T47D (cell line): ENCODE measurements around the gene MEGF10.

Source experiments
- DNase-seq, 2 experiments: peaks; one replicate each; pipeline versions ENCODE4 v3.0.0 to v3.0.0-alpha.2; 2011 to 2012; ENCODE audit warnings: low read depth in 1 of 2, low spot score in 1 of 2
- JUND ChIP-seq: IDR thresholded peaks from 2 replicates; pipeline ENCODE4 v1.6.1; 2012; ENCODE audit warnings: low read depth
- in situ Hi-C: cut with HindIII; loops from 2 replicates; pipeline ENCODE4 v1.10.0; 2016; ENCODE audit warnings: low sequenced_read_pairs, low pct_unique_long_range_greater_than_20kb

MEGF10 gene

DNA sequence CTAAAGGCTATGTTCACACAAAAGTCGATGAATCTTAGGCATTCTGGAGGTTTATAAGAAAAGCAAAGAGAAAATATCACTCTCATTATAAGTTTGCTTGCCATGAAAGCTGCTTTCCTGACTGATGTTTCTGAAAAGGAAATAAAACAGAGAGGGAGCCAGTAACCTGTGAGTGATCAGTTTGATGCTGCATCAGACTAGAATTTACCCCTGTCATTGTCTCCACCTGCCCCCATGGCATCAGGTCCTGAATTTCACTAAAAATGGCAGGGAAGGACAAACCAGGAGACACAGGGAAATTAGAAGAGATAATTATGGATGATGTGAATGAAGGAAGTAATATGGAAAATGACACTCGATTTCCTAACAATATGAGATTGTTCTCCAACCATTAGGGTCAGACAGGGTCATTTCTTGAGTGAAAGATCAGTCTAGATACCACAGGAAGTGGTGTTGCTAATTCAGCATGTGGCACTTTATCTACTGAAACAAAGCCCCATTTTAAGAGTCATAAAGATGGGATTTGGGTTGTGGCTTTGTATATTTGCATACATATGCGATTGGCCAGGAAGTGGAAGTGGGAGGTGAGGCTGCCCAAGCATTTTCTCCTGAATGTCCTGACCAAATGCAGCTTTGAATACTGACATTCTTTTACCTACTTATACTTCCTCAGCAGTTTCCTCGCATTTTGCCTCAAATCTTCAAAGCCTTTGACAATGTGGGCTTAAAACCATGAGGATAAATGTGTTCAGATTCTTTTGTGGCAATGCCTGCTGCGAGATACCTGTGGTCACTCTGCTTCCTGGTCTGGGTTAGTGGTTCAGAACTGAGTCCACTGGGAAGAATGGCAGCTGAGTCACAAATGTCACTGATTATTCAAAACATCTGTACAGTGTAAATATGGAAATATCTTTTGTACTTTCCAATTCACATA lies 29.7 kb downstream of the MEGF10 start:
- in situ Hi-C loops = no loop called here
- no peak for TF ChIP-seq JUND
- no peak for DNase-seq

DNA sequence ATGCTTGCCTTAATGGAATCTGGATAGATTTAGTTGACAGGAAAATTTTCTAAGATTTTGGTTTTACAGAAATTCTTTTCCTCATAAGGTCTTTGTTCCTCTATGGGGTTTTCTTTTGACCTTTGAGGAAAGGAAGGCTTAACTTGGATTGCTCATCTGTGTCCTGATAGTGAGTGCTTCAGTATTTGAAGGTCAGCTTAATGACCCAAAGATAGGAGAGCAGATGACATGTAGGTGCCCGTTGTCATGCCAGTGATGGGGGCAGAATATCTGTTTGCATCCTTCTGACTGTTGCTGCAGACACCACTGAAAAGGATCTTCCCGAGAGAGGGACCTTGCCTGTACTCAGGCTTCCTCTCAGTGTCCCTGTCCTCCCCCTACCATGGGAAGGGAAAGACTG lies 30.9 kb downstream of the MEGF10 start:
- DNase-seq = no peak
- no peak for TF ChIP-seq JUND
- in situ Hi-C loops = no loop called here

DNA sequence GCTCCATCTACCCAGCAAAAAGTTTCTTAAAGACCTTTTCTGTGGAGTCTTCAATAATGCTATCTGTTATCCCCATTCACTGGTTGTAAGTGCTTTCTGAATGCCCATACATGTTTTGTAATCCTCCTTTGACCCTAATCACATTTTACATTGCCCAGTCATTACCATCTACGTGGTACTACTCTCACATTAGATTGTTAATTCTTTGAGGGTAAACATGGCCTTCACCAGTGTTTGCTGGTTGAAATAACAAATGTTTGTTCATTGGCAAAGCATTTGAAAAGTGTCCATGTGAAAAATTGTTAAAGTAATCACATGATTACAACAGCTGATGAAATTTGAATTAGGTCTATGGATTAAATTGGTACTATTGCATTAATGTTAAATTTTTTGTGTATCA lies 31.8 kb downstream of the MEGF10 start:
- TF ChIP-seq JUND = no peak
- no peak for DNase-seq
- in situ Hi-C loops = no loop called here

DNA sequence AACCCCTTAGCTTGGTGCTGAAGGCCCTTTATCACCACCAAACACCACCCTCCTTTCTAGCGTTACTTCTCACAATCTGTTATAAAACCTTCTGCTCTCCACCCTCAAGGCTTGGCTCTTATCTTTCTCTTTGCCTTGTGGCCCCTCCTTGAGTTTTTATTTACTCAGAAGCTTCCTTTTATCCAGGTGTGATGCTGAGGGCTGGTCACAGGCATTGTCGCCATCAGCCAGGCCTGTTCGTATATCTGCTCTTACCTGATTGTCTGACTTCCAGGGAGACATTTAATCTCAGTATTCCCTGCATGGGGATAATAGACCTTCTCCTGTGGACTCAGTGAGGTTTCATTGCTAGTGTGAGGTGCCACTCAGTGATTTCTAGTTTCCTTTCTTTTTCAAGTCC lies 34.2 kb downstream of the MEGF10 start:
- TF ChIP-seq JUND = no peak
- DNase-seq = no peak
- in situ Hi-C loops = no loop called here

DNA sequence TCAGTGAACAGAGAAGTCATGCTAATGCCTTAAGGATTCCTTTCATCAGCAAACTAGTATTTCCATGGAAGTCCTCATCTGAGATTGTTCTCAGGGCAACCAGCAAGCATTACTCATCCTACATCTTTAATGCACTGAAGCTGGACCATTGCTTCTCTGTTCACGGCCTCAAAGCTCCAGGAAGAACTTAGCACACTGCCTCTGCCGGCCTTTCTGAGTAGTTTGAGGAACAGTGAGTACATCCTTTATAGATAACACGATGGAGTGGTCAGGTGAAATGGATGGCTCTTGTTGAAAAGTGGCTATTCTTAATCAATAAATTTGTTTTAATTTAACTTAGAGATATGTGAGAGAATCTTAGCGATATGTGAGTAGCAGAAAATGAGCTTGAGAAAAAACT lies 35.8 kb downstream of the MEGF10 start:
- in situ Hi-C loops = no loop called here
- no peak for TF ChIP-seq JUND
- no peak for DNase-seq

DNA sequence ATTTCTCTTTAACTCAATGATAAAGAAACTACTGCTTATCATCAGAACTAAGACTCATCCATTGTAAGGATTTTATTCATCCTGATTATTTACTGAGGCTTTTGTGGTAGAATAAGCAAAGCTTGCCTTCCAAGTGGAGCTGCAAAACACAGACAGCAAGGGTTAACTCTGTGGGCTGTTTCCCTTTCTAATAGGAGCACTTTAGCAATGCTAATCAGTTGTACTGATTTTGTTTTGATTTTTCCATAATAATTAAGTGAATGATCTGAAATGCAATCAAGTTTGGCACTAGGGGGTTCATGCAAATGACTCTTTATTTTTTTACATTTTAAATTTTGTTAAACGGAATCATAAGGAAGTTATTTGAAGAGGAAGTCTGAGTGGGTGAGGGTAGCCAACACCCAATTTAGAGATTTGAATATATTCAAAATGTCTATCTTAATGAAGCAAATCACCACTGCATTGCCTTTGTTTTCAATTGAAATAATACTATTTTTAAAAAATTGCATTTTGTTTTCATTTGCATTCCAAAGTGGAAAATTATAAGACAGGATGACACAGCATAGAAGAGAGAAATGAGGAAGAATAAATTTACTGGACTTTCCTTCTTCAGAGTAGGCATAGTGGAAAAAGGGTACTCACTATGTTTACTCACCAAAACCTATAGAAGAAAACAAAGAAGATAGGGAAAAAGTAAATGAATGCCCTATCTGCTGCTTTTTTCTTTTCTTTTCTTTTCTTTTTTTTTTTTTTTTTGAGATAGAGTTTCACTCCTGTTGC lies 36.6 kb downstream of the MEGF10 start:
- DNase-seq = no peak
- TF ChIP-seq JUND = no peak
- in situ Hi-C loops = no loop called here

DNA sequence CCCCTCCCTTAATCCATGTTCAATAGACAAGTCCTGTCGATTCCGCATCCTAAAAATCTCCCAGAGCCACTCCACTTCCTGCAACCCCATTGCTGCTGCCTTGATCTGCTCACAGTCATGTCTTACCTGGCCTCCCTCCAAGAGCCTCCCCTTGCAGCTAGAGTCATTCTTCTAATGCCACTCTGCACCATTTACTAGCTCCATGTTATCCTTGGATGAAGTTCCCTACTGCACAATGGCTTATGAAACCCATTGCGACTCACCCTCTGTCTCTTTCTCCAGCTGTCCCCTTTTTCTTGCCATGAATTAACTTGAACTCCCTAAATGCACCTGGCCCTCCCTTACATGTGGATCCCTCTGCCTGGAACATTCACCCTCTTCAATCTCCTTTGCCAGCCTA lies 39.5 kb downstream of the MEGF10 start:
- in situ Hi-C loops = no loop called here

DNA sequence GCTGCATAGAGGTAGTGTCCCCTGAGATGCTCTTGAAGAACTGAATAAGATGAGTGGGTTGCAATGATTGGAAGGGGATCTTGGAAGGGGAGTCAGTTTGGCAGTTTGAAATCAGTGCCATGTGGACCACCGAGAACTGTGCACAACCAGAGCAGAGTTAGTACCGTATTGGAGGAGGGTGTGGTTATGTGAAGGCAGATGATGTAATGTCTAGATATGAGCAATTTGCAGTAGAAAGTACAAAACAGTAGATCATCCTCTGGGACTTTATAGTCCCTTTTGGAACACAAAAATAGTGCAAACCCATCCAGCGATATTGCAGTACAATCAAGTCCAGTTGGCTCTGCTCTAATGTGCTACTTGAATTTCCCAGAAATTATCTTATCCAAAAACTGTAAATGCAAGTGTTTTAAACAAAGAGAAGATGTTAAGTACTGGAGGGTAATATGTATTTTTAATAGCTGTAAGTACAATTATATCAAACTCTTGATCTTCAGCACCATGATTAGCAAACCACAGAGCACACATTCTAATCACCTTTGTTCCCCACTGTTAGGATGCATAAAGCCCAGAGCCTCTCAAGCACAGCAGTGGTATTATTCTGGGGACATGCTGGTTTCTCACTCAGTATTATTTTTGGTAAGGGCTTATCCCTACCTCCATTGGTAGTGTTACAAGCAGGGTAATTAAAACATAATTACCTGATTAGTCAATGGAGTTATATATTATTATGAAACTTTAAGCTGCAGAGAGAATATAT lies 41.5 kb downstream of the MEGF10 start:
- no peak for TF ChIP-seq JUND
- in situ Hi-C loops = no loop called here
- no peak for DNase-seq

More for the DNA sequence above, 39.5 kb downstream of the MEGF10 start:
- TF ChIP-seq JUND = no peak
- DNase-seq = no peak

DNA sequence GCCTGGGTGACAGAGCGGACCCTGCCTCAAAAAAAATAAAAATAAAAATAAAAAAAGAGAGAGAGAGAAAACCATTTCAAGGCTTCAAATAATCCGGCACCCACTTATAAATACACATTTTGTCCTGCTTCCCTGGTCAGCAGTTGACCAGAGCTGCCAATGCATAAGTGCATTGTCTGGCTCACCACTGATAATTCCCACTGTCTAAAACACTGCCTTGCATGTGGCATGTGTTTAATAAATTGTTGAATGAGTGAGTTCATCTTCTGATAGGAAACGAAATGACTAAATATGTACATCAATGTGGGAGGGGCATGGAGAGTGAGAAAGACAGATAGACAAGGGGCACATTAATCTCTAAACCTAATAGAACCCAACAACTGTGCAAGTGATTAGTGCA lies 42.9 kb downstream of the MEGF10 start:
- no peak for TF ChIP-seq JUND
- in situ Hi-C loops = no loop called here
- no peak for DNase-seq

DNA sequence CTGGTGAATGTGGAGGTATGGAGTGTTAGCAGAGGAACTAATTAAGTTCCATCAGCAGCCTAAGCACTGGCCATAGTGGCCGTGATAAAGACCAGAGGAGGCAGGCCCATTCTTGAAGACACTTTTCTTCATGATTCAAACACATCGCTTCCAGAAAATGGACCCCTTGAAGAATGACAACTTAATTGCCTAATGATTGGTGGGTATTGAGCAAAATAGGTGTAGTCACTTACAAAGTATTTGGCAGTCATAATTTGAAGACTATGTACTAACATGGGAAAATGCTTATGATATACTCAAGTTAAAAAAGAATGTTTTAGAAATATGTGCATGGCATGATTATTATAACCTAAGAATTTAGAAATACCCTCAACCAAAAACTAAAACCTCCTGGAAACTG lies 44.8 kb downstream of the MEGF10 start:
- TF ChIP-seq JUND = no peak
- in situ Hi-C loops = no loop called here
- DNase-seq = no peak

DNA sequence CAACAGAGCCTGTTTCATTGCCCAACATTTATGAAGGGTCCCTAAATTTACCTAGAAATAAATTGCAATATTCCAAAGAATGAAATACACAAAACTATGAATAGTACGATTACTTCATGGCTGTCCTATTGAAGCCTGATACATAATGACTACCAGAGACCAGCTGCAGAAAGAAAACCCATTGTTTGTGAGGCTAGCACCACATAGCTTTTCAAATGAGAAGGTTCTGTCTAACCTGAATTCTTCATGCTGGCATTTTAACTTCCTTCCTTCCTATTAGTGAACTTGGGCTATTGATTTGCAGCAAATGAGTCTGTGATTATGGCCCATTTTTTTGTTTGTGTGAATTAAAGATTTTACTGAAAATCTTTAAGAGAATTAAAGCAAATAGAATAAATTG lies 47.3 kb downstream of the MEGF10 start:
- no peak for TF ChIP-seq JUND
- in situ Hi-C loops = no loop called here
- no peak for DNase-seq

DNA sequence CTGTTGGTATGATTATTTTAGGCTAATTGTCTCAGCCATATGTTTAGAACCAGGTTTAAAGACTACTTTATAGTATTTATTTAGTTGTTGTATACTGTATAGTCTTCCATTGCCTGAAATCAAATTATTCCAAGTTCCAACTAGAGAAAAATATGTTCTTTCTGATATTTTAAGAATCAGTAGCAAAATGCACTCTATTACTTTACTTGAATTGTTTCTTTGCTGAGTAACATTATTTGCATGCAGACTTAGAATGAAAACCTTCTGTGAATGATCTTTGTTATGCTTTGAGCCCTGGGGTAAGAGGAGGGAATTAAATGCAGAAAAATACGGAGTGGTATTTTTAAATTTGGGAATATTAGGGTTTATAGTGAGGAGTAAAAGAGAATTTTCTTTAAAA lies 47.9 kb downstream of the MEGF10 start:
- no peak for TF ChIP-seq JUND
- no peak for DNase-seq
- in situ Hi-C loops = no loop called here
